Parathyroid adenoma (tissue), 2 donors: ENCODE measurements around the gene FAM83D.

Experiments used
- H2AFZ ChIP-seq: fragments of 300-600 bp; sonication (generic); one replicate; pipeline ENCODE4 v1.7.0; 2017; ENCODE audit warnings: antibody characterized with exemption, mild to moderate bottlenecking
- H3K27ac ChIP-seq: fragments of 300-600 bp; sonication (generic); one replicate; pipeline ENCODE4 v1.7.0; 2017
- H3K27me3 ChIP-seq: fragments of 300-600 bp; sonication (generic); one replicate; pipeline ENCODE4 v1.7.0; 2017; ENCODE audit warnings: low read length; ENCODE audit not compliant: control insufficient read depth, insufficient read depth
- H3K36me3 ChIP-seq: fragments of 300-600 bp; sonication (generic); one replicate; pipeline ENCODE4 v1.7.0; 2017; ENCODE audit warnings: low read length; ENCODE audit not compliant: control insufficient read depth, insufficient read depth
- H3K4me1 ChIP-seq: fragments of 300-600 bp; sonication (generic); one replicate; pipeline ENCODE4 v1.7.0; 2017; ENCODE audit warnings: control low read depth
- H3K4me2 ChIP-seq: fragments of 300-600 bp; sonication (generic); one replicate; pipeline ENCODE4 v1.7.0; 2017; ENCODE audit warnings: low read length
- H3K4me3 ChIP-seq: fragments of 300-600 bp; sonication (generic); one replicate; pipeline ENCODE4 v1.7.0; 2017; ENCODE audit warnings: low read depth, low read length
- H3K79me2 ChIP-seq: fragments of 300-600 bp; sonication (generic); one replicate; pipeline ENCODE4 v1.7.0; 2017; ENCODE audit warnings: control low read depth
- H3K9ac ChIP-seq: fragments of 300-600 bp; sonication (generic); one replicate; pipeline ENCODE4 v1.7.0; 2017; ENCODE audit warnings: mild to moderate bottlenecking
- H3K9me3 ChIP-seq: fragments of 300-600 bp; sonication (generic); one replicate; pipeline ENCODE4 v1.7.0; 2017; ENCODE audit warnings: low read length; ENCODE audit not compliant: control insufficient read depth
- TF ChIP-seq, protein P1 (sequence below): fragments of 300-600 bp; sonication (generic); IDR thresholded peaks from one replicate; pipeline ENCODE4 v1.7.0; 2017; ENCODE audit warnings: antibody characterized with exemption, mild to moderate bottlenecking
- donor health status: primary hyperparathyroidism.

The FAM83D gene

DNA sequence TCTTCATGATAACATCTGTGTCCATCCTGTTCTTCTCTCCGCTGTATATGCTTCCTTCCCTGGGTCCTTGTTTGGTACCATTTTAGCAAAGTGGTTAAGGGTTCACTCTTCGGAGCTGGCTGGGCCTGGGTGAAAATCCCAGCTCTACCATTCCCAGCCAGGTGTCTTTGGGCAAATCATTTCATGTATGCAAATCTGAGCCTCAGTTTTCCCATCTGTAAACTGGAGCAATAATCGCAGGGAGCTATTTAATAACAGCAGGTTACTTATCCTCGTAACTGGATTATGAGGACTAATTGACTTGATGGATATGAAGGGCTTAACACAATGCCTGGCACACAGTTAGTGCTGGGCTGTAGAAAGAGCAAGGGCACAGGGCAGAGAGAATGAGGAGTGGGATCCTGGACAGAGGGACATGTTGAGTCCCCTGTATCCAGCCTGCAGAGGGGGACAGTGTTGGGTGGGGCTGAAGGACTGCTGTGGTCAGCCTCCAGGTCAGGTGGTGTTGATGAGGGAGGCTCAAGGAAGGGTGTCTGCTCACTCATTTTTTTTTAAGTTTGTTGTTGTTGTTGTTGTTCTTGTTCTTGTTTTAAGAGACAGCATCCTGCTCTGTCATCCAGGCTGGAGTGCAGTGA, 44.3 kb upstream of the FAM83D start:
- Histone ChIP-seq H3K9ac (no peak overlapping the region), H3K4me1 (peaks cover 3% of the 10 kb centered on the region), H3K27ac (no peak overlapping the region)

GRCh38 chr20:38882600-38882999, 43.6 kb upstream of the FAM83D start:
- no peaks in the 10 kb centered on the region for H3K27me3 ChIP-seq
- no peak overlapping the region for H3K4me2 ChIP-seq
- TF ChIP-seq, protein P1, sequence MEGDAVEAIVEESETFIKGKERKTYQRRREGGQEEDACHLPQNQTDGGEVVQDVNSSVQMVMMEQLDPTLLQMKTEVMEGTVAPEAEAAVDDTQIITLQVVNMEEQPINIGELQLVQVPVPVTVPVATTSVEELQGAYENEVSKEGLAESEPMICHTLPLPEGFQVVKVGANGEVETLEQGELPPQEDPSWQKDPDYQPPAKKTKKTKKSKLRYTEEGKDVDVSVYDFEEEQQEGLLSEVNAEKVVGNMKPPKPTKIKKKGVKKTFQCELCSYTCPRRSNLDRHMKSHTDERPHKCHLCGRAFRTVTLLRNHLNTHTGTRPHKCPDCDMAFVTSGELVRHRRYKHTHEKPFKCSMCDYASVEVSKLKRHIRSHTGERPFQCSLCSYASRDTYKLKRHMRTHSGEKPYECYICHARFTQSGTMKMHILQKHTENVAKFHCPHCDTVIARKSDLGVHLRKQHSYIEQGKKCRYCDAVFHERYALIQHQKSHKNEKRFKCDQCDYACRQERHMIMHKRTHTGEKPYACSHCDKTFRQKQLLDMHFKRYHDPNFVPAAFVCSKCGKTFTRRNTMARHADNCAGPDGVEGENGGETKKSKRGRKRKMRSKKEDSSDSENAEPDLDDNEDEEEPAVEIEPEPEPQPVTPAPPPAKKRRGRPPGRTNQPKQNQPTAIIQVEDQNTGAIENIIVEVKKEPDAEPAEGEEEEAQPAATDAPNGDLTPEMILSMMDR, result no peak
- H2AFZ ChIP-seq, result no peak overlapping the region
- H3K79me2 ChIP-seq, result no peaks in the 10 kb centered on the region
- no peaks in the 10 kb centered on the region for H3K9me3 ChIP-seq
- no peaks in the 10 kb centered on the region for H3K36me3 ChIP-seq
- H3K4me1 ChIP-seq, result peaks cover 3% of the 10 kb centered on the region
- H3K4me3 ChIP-seq, result no peak overlapping the region
- H3K9ac ChIP-seq, result no peak overlapping the region
- no peak overlapping the region for H3K27ac ChIP-seq

More for the DNA sequence above, 44.3 kb upstream of the FAM83D start:
- Histone ChIP-seq H3K36me3 (no peaks in the 10 kb centered on the region), H3K9me3 (no peaks in the 10 kb centered on the region), H3K27me3 (no peaks in the 10 kb centered on the region), H2AFZ (no peak overlapping the region), H3K4me2 (no peak overlapping the region), H3K79me2 (no peaks in the 10 kb centered on the region), H3K4me3 (no peak overlapping the region)
- TF ChIP-seq, protein P1, result no peak

- Histone ChIP-seq H3K9me3 (no peaks in the 10 kb centered on the region), H3K4me3 (no peak overlapping the region), H3K4me2 (no peak overlapping the region), H3K27me3 (no peaks in the 10 kb centered on the region), H3K27ac (no peak overlapping the region), H3K4me1 (peaks cover 3% of the 10 kb centered on the region), H3K9ac (no peak overlapping the region), H2AFZ (no peak overlapping the region), H3K79me2 (no peaks in the 10 kb centered on the region), H3K36me3 (no peaks in the 10 kb centered on the region)
- TF ChIP-seq, protein P1, result no peak
Observed at GRCh38 chr20:38883081-38883980, 42.9 kb upstream of the FAM83D start.

- Histone ChIP-seq H3K27me3 (no peaks in the 10 kb centered on the region), H3K4me2 (no peak overlapping the region), H3K36me3 (no peaks in the 10 kb centered on the region), H3K4me1 (peaks cover 3% of the 10 kb centered on the region), H3K9ac (no peak overlapping the region), H3K79me2 (no peaks in the 10 kb centered on the region), H3K4me3 (no peak overlapping the region), H2AFZ (no peak overlapping the region), H3K27ac (no peak overlapping the region), H3K9me3 (no peaks in the 10 kb centered on the region)
- TF ChIP-seq, protein P1, result no peak
Observed at GRCh38 chr20:38883981-38884733, 42.1 kb upstream of the FAM83D start.
